Suprapubic skin (tissue), 4 donors: ENCODE measurements around the gene C19orf73. TPM values are rescaled to one million over a fixed set of nuclear protein-coding genes. Genes with fewer than 3 reads are reported as not detected.
"Not testable (repeated sequence)": the region's sequence is repeated elsewhere in the genome, so short reads cannot be mapped to it uniquely, and the experiment has no call there.

Experiments used
- DNase-seq, 2 donors: peaks; one replicate each; pipeline ENCODE4 v3.0.0-alpha.2; 2019; ENCODE audit warnings: low spot score in 2 of 2
- H3K27ac ChIP-seq: fragments of 200-600 bp; sonication (generic); one replicate; pipeline ENCODE4 v1.5.1; 2019
- H3K27me3 ChIP-seq: fragments of 200-600 bp; sonication (generic); one replicate; pipeline ENCODE4 v1.5.1; 2019
- H3K36me3 ChIP-seq: fragments of 200-600 bp; sonication (generic); one replicate; pipeline ENCODE4 v1.5.1; 2019
- H3K4me1 ChIP-seq: fragments of 200-600 bp; sonication (generic); one replicate; pipeline ENCODE4 v1.5.1; 2019
- H3K4me3 ChIP-seq: fragments of 200-600 bp; sonication (generic); one replicate; pipeline ENCODE4 v1.5.1; 2019; ENCODE audit warnings: mild to moderate bottlenecking
- H3K9me3 ChIP-seq: fragments of 200-600 bp; sonication (generic); one replicate; pipeline ENCODE4 v1.5.1; 2019
- EP300 ChIP-seq: sonication (generic); formaldehyde crosslinking; IDR thresholded peaks from one replicate; pipeline ENCODE4 v1.6.1; 2017; ENCODE audit warnings: antibody characterized with exemption
- POLR2A ChIP-seq, 2 donors: fragments of 450-650 bp; IDR thresholded peaks; one replicate each; pipeline ENCODE4 v1.6.1; 2017; ENCODE audit warnings: antibody characterized with exemption in 2 of 2, mild to moderate bottlenecking in 2 of 2, moderate library complexity in 2 of 2
- POLR2AphosphoS5 ChIP-seq, 3 donors: sonication (generic); formaldehyde crosslinking; IDR thresholded peaks; one replicate each; pipeline ENCODE4 v1.6.1; 2017; ENCODE audit warnings: antibody characterized with exemption in 3 of 3
- WGBS: methylation state at CpG from one replicate; pipeline ENCODE4 v1.1.5; 2018; 5-methylcytosine and 5-hydroxymethylcytosine counted together
- total RNA-seq, 4 donors: library from RNA; depleted of rRNA; stranded (reverse); fragments of >200 nt; gene quantifications; one replicate each; pipeline ENCODE4 v1.1.0, GENCODE V29; 2016
- TF ChIP-seq, protein P1 (sequence below), 2 donors: fragments of 200-600 bp in 1 of 2; fragments of 450-650 bp in 1 of 2; sonication (generic) in 1 of 2; IDR thresholded peaks; one replicate each; pipeline ENCODE4 v1.5.1; 2016 to 2019; ENCODE audit warnings: antibody characterized with exemption in 2 of 2, mild to moderate bottlenecking in 1 of 2, moderate library complexity in 1 of 2

C19orf73 gene
- total RNA-seq, 4 donors from 2014 or later: 5.2 to 9.3 (median 5.9) TPM; not detected in 1

DNA sequence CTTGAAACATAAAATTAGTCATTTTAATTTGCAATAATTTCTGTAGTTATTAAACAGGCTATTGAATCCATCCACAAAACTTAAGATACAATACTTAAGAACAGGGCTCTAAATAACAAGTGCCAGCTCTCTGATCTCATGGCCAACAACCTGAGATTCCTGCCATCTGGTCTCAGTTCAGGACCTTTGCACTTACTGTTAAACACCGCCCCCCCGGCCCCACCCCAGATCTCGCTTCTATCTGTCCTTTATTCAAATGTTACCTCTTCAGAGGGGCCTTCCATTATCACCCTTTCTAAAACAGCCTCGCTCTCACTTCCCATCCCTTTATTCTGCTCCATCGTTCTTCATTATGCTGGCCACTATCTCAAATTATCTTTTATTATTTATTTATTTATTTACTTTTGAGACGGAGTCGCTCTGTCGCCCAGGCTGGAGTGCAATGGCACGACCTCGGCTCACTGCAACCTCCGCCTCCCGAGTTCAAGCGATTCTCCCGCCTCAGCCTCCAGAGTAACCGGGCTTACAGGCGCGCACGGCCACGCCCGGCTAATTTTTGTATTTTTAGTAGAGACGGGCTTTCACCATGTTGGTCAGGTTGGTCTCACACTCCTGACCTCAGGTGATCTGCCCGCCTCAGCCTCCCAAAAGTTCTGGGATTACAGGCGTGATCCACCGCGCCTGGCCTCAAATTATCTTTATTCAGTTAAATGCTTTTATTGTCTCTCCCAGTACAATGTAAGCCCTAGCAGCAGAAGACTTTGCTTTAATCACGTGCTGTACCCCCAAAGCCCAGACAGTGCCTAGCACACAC is 34.5 kb downstream of the C19orf73 start:
- H3K4me1 ChIP-seq: peaks cover 29% of the 10 kb centered on the region
- no peaks in the 10 kb centered on the region for H3K9me3 ChIP-seq
- DNase-seq: no peak
- H3K27me3 ChIP-seq: no peaks in the 10 kb centered on the region
- no peak for TF ChIP-seq POLR2A (IDR thresholded peaks at IDR 0.05)
- TF ChIP-seq EP300: no peak
- TF ChIP-seq POLR2AphosphoS5 (IDR thresholded peaks at IDR 0.05): no peak
- TF ChIP-seq, protein P1, sequence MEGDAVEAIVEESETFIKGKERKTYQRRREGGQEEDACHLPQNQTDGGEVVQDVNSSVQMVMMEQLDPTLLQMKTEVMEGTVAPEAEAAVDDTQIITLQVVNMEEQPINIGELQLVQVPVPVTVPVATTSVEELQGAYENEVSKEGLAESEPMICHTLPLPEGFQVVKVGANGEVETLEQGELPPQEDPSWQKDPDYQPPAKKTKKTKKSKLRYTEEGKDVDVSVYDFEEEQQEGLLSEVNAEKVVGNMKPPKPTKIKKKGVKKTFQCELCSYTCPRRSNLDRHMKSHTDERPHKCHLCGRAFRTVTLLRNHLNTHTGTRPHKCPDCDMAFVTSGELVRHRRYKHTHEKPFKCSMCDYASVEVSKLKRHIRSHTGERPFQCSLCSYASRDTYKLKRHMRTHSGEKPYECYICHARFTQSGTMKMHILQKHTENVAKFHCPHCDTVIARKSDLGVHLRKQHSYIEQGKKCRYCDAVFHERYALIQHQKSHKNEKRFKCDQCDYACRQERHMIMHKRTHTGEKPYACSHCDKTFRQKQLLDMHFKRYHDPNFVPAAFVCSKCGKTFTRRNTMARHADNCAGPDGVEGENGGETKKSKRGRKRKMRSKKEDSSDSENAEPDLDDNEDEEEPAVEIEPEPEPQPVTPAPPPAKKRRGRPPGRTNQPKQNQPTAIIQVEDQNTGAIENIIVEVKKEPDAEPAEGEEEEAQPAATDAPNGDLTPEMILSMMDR (IDR thresholded peaks at IDR 0.05): no peak
- WGBS: 54% methylated on average over 26 of the region's 26 CpGs
- H3K27ac ChIP-seq: peak overlapping the region; percentile 88
- peaks cover 16% of the 10 kb centered on the region for H3K36me3 ChIP-seq
- peak overlapping the region; percentile 73 for H3K4me3 ChIP-seq

DNA sequence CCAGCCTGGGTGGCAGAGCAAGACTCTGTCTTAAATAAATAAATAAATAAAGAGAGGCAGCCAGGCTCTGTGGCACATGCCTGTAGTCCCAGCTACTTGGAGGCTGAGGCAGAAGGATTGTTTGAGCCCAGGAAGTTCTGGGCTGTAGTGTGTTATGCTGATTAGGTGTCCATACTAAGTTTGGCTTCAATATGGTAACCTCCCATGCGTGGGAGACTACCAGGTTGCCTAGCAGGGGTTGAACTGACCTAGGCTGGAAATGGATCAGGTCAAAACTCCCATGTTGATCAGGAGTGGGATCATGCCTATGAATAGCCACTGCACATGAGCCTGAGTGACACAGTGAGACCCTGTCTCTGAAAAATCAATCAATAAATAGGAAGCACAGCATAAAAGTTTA is 37.7 kb downstream of the C19orf73 start:
- Histone ChIP-seq H3K36me3 (no peaks in the 10 kb centered on the region), H3K27me3 (no peaks in the 10 kb centered on the region), H3K4me3 (no peak overlapping the region), H3K9me3 (no peaks in the 10 kb centered on the region), H3K4me1 (peaks cover 6% of the 10 kb centered on the region), H3K27ac (no peak overlapping the region)
- TF ChIP-seq POLR2A (IDR thresholded peaks at IDR 0.05) (no peak), EP300 (no peak), POLR2AphosphoS5 (IDR thresholded peaks at IDR 0.05) (no peak)
- TF ChIP-seq, protein P1 (IDR thresholded peaks at IDR 0.05): no peak
- no peak for DNase-seq
- WGBS: 100% methylated on average over 1 of the region's 1 CpG

DNA sequence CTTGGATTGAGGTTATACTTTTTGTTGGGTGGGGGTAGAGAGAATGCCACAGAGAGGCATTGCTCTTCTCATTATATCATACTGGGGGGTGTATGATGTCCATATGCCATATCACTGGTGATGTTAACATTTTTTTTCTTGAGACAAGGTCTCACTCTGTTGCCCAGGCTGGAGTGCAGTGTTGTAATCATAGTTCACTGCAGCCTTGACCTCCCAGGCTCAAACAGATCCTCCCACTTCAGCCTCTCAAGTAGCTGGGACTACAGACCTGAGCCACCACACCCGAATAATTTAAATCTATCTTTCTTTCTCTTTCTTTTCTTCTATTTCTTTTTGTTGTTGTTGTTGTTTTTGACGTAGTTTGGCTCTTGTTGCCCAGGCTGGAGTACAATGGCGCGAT is 38.6 kb downstream of the C19orf73 start:
- Histone ChIP-seq H3K36me3 (no peaks in the 10 kb centered on the region), H3K4me3 (no peak overlapping the region), H3K27ac (no peak overlapping the region), H3K9me3 (no peaks in the 10 kb centered on the region), H3K4me1 (no peaks in the 10 kb centered on the region), H3K27me3 (no peaks in the 10 kb centered on the region)
- TF ChIP-seq EP300 (no peak), POLR2AphosphoS5 (IDR thresholded peaks at IDR 0.05) (no peak), POLR2A (IDR thresholded peaks at IDR 0.05) (no peak)
- TF ChIP-seq, protein P1 (IDR thresholded peaks at IDR 0.05): no peak
- DNase-seq: no peak
- 91% methylated on average over 4 of the region's 4 CpGs for WGBS

DNA sequence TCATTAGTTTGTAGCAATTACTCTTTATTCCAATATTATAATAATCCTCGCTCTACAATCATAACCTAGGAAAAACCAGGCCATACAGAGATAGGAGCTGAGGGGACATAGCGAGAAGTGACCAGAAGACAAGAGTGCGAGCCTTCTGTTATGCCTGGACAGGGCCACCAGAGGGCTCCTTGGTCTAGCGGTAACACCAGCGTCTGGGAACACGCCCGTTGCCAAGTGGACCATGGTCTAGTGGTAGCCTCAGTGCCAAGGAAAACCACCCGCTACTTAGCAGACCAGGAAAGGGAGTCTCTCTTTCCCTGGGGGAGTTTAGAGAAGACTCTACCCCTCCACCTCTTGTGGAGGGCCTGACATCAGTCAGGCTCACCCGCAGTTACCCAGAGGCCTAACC is 44.1 kb downstream of the C19orf73 start:
- WGBS: 27% methylated on average over 7 of the region's 9 CpGs
- TF ChIP-seq, protein P1 (IDR thresholded peaks at IDR 0.05): peak; percentile 53 to 66
- not testable (repeated sequence) for H3K4me3 ChIP-seq, H3K36me3 ChIP-seq, H3K9me3 ChIP-seq, H3K27ac ChIP-seq, DNase-seq
- peaks cover 17% of the 10 kb centered on the region for H3K4me1 ChIP-seq
- peaks cover 46% of the 10 kb centered on the region for H3K27me3 ChIP-seq

DNA sequence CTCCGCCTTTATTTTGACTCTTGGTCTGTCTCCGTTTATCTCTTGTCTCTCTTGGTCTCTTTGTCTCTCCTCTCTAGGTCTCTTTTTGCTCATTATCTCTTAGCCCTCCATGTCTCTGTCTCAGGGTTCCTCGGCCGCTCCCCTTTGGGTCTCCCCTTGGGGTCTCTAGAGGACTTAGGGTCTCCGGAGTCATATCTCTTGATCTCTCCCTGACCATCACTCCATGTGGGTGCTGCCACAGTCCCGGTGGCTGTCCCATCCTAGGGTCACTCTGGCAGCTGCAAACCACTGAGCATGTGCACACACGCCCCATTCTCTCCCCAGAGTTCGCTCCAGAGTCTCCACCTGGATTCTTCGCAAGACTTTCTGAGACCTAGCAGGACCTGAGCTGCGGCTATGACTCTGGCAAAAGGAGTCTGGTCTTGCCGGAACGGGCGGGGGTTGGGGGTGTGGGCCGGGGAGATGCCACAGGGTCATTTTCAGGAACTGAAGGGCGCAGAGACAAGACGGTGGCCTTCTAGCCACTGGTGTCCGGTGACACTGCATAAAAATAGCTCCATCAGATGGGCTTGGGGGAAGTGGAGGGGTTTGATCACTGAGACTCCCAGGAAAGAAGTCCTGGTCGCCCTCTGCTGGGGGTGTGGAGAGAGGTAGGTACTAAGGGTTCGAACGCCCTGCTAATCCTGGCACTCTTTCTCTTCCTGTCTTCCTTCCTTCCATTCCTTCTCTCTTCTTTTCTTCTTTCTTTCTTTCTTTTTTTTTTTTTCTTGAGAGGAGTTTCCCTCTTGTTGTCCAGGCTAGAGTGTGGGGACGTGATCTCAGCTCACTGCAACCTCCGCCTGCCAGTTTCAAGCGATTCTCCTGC is 45.2 kb downstream of the C19orf73 start:
- DNase-seq: no peak
- H3K27ac ChIP-seq: no peak overlapping the region
- peaks cover 17% of the 10 kb centered on the region for H3K4me1 ChIP-seq
- H3K4me3 ChIP-seq: no peak overlapping the region
- 56% methylated on average over 23 of the region's 23 CpGs for WGBS
- no peak for TF ChIP-seq EP300
- TF ChIP-seq, protein P1 (IDR thresholded peaks at IDR 0.05): no peak
- TF ChIP-seq POLR2A (IDR thresholded peaks at IDR 0.05): no peak
- TF ChIP-seq POLR2AphosphoS5 (IDR thresholded peaks at IDR 0.05): no peak
- no peaks in the 10 kb centered on the region for H3K36me3 ChIP-seq
- peaks cover 53% of the 10 kb centered on the region for H3K27me3 ChIP-seq
- H3K9me3 ChIP-seq: no peaks in the 10 kb centered on the region
